ENCODE measurements around the gene FADD.
"Not testable (repeated sequence)": the region's sequence is repeated elsewhere in the genome, so short reads cannot be mapped to it uniquely, and the experiment has no call there.

FADD gene

GRCh38 chr11:70192666-70193410 is 10.3 kb upstream of the FADD start:
- H3K27ac Mint-ChIP-seq = no peak overlapping the region

DNA sequence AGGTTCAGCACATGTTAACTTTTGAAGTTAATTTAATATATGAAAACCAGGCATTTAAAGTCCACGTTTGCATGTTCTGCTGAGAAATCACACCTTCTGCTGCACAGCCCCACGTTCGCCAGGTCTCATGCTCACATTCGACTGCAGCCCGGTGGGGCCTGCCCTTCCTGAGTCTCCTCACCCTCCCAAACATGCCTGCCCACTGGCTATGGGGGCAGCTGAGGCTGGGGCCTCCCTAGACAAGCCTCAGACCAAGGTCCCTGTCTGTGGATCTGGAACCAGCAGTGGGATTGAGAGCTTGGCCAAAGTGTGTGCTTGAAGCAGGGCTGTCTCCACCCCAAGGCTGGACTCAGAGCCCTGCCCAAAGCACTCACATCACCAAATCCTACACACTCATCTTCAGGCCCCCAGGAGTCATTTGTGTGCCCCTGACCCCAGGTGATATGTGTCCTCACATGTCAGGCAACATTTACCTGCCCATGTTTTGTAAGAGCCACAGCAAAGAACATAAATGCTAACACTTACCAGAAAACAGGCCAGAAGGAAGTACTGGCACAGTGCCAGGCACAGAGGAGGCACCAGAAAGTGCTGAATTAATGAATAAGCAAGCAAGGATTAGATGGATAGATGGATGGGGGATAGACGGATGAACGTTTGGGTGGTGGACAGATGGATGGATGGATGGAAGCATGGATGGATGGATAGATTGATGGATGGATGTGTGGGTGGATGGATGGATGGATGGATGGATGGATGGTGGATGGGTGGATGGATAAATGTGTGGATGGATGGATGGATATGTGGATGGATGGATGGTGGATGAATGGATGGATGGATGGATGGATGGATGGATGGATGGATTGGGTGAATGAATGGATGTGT is 9.4 kb upstream of the FADD start:
- H3K4me3 Mint-ChIP-seq = no peak overlapping the region
- H3K4me1 Mint-ChIP-seq = no peaks in the 10 kb centered on the region
- peaks cover 1% of the 10 kb centered on the region for H3K27me3 Mint-ChIP-seq
- no peaks in the 10 kb centered on the region for H3K36me3 Mint-ChIP-seq
- no peaks in the 10 kb centered on the region for H3K9me3 Mint-ChIP-seq
- no peak overlapping the region for H3K27ac Mint-ChIP-seq

More at GRCh38 chr11:70192666-70193410, 10.3 kb upstream of the FADD start:
- H3K4me1 Mint-ChIP-seq = no peaks in the 10 kb centered on the region
- H3K9me3 Mint-ChIP-seq = no peaks in the 10 kb centered on the region
- peaks cover 1% of the 10 kb centered on the region for H3K27me3 Mint-ChIP-seq
- no peak overlapping the region for H3K4me3 Mint-ChIP-seq
- H3K36me3 Mint-ChIP-seq = no peaks in the 10 kb centered on the region

GRCh38 chr11:70194792-70195791 is 8.0 kb upstream of the FADD start:
- Mint-ChIP-seq H3K36me3 (no peaks in the 10 kb centered on the region), H3K27me3 (peaks cover 1% of the 10 kb centered on the region), H3K9me3 (no peaks in the 10 kb centered on the region), H3K27ac (no peak overlapping the region), H3K4me1 (no peaks in the 10 kb centered on the region), H3K4me3 (no peak overlapping the region)

DNA sequence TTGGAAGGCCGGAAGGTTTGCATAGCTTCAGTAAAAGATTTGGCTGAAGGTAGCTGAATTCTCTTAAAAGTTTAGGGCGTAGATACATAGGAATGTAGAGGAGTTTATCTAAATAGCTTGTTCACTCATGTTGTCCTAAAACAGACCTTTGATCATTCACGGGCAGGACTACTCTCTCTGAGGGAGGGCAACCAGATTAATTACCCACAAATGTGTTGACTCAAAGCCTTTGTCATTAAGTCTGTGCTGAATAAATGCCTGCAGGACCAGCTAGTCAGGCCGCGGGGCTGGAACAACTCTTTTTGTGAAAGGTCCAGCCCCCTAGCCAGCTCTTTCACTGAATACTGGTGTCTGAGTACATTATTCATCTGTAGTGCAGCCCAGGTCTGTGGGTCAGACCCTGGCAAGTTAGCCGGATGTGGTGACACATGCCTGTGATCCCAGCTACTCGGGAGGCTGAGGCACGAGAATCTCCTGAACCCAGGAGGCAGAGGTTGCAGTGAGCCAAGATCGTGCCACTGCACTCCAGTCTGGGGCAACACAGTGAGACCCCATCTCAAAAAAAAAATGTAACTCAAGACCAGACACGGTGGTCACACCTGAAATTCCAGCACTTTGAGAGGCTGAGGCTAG is 2.8 kb upstream of the FADD start:
- Mint-ChIP-seq H3K4me3 (no peak overlapping the region), H3K27ac (no peak overlapping the region), H3K4me1 (peaks cover 16% of the 10 kb centered on the region), H3K9me3 (no peaks in the 10 kb centered on the region), H3K36me3 (peaks cover 3% of the 10 kb centered on the region), H3K27me3 (peaks cover 1% of the 10 kb centered on the region)

DNA sequence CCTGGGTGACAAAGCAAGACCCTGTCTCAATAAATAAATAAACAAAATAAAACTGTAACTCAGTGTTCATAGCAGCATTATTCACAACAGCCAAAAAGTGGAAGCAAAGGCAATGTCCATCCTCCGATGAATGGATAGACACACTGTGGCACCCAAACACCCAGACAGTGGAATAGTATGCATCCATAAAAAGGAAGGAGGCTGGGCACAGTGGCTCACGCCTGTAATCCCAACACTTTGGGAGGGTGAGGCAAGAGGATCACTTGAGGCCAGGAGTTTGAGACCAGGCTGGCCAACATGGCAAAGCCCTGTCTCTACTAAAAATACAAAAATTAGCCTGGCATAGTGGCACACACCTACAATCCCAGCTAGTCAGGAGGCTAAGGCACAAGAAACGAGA is 2.0 kb upstream of the FADD start:
- not testable (repeated sequence) for H3K9me3 Mint-ChIP-seq, H3K4me3 Mint-ChIP-seq, H3K36me3 Mint-ChIP-seq, H3K27me3 Mint-ChIP-seq, H3K27ac Mint-ChIP-seq
- peaks cover 24% of the 10 kb centered on the region for H3K4me1 Mint-ChIP-seq

GRCh38 chr11:70201882-70202861 is 924 bp upstream of the FADD start:
- H3K4me3 Mint-ChIP-seq = peak overlapping the region; percentile 97
- H3K36me3 Mint-ChIP-seq = peaks cover 11% of the 10 kb centered on the region
- peak overlapping the region; percentile 97 for H3K27ac Mint-ChIP-seq
- H3K9me3 Mint-ChIP-seq = no peaks in the 10 kb centered on the region
- no peaks in the 10 kb centered on the region for H3K27me3 Mint-ChIP-seq
- H3K4me1 Mint-ChIP-seq = peaks cover 32% of the 10 kb centered on the region

- Mint-ChIP-seq H3K4me3 (peak overlapping the region; percentile 97), H3K27ac (peak overlapping the region; percentile 97), H3K36me3 (peaks cover 13% of the 10 kb centered on the region), H3K4me1 (peaks cover 43% of the 10 kb centered on the region), H3K27me3 (no peaks in the 10 kb centered on the region), H3K9me3 (no peaks in the 10 kb centered on the region)
Measured at GRCh38 chr11:70203751-70204465, 812 bp downstream of the FADD start.

DNA sequence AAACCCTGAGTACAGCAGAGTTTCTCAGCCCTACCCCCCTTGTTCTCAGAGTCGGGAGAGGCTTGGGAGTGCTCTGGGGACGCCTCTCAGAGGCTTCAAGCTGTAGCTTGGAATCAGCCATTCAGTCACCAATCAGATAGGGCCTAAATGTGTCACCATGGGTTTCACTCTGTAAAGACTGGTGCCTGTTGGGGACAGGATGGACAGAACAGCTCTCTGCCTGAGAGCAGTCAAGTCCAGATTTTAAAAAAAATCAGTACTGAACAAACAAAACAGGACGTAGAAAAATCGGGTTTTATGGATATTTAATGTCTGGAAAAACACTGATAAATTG is 1.3 kb downstream of the FADD start:
- Mint-ChIP-seq H3K9me3 (no peaks in the 10 kb centered on the region), H3K4me3 (peak overlapping the region; percentile 97), H3K4me1 (peaks cover 49% of the 10 kb centered on the region), H3K36me3 (peaks cover 15% of the 10 kb centered on the region), H3K27me3 (no peaks in the 10 kb centered on the region), H3K27ac (peak overlapping the region; percentile 97)

GRCh38 chr11:70205049-70205725 is 2.1 kb downstream of the FADD start:
- H3K27me3 Mint-ChIP-seq = no peaks in the 10 kb centered on the region
- peaks cover 16% of the 10 kb centered on the region for H3K36me3 Mint-ChIP-seq
- peak overlapping the region; percentile 97 for H3K4me3 Mint-ChIP-seq
- H3K4me1 Mint-ChIP-seq = peaks cover 54% of the 10 kb centered on the region
- no peaks in the 10 kb centered on the region for H3K9me3 Mint-ChIP-seq
- peak overlapping the region; percentile 97 for H3K27ac Mint-ChIP-seq

- H3K9me3 Mint-ChIP-seq = no peaks in the 10 kb centered on the region
- peaks cover 57% of the 10 kb centered on the region for H3K4me1 Mint-ChIP-seq
- H3K36me3 Mint-ChIP-seq = peaks cover 17% of the 10 kb centered on the region
- H3K4me3 Mint-ChIP-seq = peak overlapping the region; percentile 97
- H3K27me3 Mint-ChIP-seq = no peaks in the 10 kb centered on the region
- H3K27ac Mint-ChIP-seq = peak overlapping the region; percentile 86
Measured at GRCh38 chr11:70205766-70206165, 2.7 kb downstream of the FADD start.

- Mint-ChIP-seq H3K27ac (peak overlapping the region; percentile 86), H3K4me3 (peak overlapping the region; percentile 97), H3K27me3 (no peaks in the 10 kb centered on the region), H3K4me1 (peaks cover 57% of the 10 kb centered on the region), H3K36me3 (peaks cover 17% of the 10 kb centered on the region), H3K9me3 (no peaks in the 10 kb centered on the region)
Measured at GRCh38 chr11:70206226-70206981, 3.3 kb downstream of the FADD start.

DNA sequence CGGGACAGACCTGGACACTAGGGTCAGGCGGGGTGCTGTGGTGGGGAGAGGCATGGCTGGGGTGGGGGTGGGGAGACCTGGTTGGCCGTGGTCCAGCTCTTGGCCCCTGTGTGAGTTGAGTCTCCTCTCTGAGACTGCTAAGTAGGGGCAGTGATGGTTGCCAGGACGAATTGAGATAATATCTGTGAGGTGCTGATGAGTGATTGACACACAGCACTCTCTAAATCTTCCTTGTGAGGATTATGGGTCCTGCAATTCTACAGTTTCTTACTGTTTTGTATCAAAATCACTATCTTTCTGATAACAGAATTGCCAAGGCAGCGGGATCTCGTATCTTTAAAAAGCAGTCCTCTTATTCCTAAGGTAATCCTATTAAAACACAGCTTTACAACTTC is 3.9 kb downstream of the FADD start:
- no peaks in the 10 kb centered on the region for H3K27me3 Mint-ChIP-seq
- no peak overlapping the region for H3K4me3 Mint-ChIP-seq
- no peak overlapping the region for H3K27ac Mint-ChIP-seq
- H3K36me3 Mint-ChIP-seq = peaks cover 17% of the 10 kb centered on the region
- no peaks in the 10 kb centered on the region for H3K9me3 Mint-ChIP-seq
- peaks cover 57% of the 10 kb centered on the region for H3K4me1 Mint-ChIP-seq

Measured in activated naive CD4-positive, alpha-beta T cell treated with anti-CD3 and anti-CD28 coated beads, Interleukin-2, amount 50 U/mL, for 24 hours (primary cell).